Measurements from ENCODE around the gene STMN3.
"Not testable (repeated sequence)": the region's sequence is repeated elsewhere in the genome, so short reads cannot be mapped to it uniquely, and the experiment has no call there.

Gene STMN3

DNA sequence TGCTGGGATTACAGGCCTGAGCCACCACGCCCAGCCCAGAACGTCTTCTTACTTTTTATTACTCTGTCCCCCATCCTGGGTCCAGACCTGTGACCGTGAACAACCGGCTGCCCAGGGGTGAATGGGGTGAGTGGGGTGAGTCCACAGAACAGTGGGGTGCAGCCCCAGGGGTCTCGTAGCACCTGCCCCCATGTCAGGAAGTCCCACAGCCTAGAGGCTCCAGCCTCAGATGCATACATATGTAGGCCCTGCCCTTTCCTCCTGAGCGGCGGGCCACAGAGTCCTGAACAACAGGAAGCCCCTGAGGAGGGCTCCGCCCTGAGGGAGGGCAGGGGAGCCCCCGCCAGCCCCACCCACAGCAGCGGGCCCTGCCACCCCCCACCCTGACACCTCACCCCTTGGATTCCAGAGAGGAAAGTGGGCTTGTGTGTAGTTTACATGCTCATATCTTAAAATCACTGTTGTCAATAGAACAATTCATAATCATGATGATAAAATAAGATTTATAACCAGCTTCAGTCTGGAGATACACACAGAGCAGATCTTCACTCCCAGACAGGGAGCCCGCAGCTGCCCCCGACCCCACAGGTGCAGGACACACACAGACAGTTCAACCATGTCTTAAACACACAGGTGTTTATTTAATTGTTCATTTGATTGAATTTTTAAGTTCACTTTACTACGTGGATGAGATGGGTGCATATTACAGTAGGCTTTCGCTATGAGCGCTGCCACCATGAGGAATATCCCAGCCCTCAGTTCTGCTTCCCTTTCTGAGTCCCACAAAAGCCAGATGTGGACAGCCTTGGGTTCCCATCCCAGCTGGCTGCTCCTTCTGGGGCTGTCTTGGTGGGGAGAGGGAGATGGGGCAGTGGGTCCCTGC lies 13.9 kb downstream of the STMN3 start:
- peak in 1 of 2 donors; percentile 68 for DNase-seq (ENCODE audit: extremely low read depth in 1 of 2, low read depth in 1 of 2)

DNA sequence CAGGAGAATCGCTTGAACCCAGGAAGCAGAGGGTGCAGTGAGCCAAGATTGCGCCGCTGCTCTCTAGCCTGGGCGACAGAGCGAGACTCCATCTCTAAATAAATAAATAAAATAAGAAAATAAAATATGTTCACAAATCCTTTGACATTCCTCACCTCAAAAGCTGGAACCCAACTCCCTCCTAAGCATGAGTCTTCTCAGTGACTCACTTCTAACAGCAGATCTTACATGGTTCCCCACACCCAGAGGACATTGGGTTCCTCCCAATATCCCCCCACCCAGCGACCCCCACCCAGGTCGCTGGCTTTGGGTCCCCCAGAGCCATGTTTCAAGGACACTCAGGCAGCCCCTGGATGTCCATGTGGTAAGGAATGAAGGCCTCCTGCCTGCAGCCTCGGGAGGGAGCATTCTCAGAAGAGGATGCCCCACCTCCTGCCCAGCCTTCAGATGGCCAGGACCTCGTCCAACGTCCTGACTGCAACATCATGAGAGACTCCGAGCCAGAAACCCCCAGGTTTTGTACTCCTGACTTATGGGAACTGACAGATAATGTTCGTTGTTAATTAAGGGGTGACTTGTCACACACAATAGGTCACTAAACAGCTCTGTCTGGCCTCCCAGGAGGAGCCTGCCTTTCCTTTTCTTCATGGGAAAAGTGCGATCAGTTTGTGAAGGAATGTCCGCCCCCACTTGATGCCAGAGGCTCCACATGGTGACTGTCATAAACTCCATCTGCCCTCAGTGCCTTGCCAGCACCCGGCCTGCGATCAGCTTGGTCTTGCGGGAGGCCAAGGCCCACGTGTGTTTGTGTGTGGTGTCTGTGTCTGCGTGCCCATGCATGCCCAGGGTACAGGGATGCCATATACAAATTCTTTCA lies 16.2 kb downstream of the STMN3 start:
- no peak for DNase-seq (ENCODE audit: extremely low read depth in 1 of 2, low read depth in 1 of 2)

DNA sequence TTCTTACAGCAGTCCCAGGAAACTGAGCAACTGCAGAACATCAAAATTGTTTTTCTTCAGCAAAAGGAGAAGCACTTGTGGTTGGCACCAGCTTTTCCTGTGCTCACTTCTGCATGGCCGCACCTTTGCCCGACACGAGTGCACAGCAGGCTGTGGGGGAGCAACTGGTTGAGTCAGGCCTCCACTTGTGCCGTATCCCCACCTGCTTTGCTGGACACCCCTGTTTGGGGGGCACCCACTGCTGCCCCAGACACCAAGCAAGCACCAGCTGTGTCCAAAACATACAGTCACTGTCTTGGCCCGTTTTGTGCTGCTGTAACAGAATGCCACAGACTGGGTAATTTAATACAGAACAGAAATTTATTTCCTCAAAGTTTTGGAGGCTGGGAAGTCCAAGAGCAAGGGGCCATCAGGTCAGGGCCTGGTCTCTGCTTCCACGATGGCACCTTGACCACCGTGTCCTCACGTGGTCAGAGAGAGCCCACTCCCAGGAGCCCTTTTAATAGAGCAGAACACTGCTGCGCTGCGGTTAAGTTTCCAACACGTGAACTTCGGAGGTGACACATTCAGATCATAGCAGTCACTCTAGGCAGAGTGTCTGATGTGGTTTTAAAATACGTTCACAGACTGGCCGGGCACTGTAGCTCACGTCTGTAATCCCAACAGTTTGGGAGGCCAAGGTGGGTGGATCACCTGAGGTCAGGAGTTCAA lies 17.6 kb downstream of the STMN3 start:
- DNase-seq (ENCODE audit: extremely low read depth in 1 of 2, low read depth in 1 of 2): peak in 1 of 2 donors; percentile 72

DNA sequence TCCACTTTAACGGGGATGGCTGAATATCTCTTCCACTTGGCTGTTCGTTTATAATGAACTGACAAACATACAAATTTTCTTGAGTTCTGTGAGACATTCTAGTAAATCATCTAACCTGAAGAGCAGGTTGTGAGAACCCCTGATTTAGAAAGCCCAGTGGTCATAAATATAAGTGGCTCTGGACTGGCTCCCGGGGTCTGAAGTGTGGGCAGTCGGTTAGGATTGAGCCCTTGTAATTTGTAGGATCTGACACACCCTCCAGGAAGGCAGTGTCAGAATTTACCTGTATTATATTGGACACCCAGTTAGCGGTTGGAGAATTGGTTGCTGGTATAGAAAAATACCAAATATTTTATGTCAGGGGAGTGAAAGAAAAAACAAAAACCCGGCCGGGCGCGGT lies 19.5 kb downstream of the STMN3 start:
- DNase-seq (ENCODE audit: extremely low read depth in 1 of 2, low read depth in 1 of 2): no peak

DNA sequence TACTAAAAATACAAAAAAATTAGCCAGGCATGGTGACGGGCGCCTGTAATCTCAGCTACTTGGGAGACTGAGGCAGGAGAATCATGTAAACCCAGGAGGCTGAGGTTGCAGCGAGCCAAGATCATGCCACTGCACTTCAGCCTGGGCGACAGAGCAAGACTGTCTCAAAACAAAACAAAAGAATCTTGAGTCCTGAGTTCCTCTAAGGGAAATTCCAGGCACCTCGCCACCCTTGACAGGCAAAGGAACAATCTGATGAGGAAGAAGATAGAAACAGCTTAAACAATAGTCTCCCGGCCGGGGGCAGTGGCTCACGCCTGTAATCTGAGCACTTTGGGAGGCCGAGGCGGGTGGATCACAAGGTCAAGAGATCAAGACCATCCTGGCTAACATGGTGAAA lies 21.8 kb downstream of the STMN3 start:
- not testable (repeated sequence) for DNase-seq (ENCODE audit: extremely low read depth in 1 of 2, low read depth in 1 of 2)

DNA sequence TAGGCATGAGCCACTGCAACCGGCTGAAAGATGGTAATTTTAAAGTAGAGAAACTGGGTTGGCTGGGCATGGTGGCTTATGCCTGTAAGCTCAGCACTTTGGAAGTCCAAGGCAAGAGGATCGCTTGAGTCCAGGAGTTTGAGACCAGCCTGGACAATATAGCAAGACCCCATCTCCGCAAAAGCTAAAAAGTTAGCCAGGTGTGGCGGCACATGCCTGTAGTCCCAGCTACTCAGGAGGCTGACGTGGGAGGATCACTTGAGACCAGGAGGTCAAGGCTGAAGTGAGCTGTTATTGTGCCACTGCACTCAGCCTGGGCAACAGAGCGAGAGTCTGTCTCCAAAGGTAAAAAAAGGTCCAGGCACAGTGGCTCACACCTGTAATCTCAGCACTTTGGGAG lies 22.3 kb downstream of the STMN3 start:
- not testable (repeated sequence) for DNase-seq (ENCODE audit: extremely low read depth in 1 of 2, low read depth in 1 of 2)

DNA sequence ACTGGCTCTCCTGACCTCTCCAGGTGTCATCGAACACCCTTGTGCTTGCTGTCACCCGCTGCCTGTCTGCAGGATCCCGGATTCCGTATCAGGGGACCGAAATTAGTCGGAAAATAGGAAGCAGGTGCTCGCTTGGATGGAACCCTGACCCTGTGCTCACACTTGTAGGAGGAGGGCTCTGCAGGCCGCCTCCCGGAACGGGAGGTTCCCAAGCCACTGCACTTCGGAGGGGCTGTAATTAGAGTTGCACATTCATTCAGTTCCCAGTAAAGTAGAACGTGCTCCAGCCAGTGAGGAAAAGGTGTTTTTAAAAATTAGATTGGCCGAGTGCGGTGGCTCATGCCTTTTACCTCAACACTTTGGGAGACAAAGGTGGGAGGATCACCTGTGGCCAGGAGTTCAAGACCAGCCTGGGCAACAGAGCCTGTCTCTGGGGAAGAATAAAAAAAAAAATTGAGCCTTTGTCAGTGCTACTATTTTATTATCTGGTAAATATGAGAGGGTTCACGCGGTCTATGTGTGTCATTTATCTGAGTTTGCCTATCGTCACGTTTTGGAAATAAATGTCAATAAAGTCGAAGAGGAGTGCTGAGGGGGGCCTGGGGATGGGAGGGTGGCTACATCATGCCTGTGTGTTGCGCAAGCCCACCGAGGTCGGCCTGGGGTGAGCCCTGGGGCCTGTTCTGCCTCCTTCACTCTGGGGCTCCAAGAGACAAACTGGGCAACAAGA lies 24.8 kb downstream of the STMN3 start:
- peak in 1 of 2 donors; percentile 65 for DNase-seq (ENCODE audit: extremely low read depth in 1 of 2, low read depth in 1 of 2)

DNA sequence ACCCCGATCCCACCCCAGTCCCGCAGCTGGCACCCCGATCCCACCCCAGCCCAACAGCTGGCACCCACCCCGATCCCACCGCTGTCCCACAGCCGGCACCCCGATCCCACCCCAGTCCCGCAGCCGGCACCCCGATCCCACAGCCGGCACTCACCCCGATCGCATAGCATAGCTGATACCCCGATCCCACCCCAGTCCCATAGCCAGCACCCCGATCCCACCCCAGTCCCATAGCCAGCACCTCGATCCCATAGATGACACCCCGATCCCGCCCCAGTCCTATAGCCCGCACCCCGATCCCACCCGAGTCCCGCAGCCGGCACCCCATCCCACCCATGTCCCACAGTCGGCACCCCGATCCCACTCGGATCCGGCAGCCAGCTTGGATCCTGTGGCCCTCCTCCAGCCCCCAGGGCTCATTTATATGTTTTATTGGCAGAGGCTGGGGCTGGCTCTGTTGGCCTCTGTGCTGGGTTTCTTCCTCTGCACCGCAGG lies 25.4 kb downstream of the STMN3 start:
- no peak for DNase-seq (ENCODE audit: extremely low read depth in 1 of 2, low read depth in 1 of 2)

DNA sequence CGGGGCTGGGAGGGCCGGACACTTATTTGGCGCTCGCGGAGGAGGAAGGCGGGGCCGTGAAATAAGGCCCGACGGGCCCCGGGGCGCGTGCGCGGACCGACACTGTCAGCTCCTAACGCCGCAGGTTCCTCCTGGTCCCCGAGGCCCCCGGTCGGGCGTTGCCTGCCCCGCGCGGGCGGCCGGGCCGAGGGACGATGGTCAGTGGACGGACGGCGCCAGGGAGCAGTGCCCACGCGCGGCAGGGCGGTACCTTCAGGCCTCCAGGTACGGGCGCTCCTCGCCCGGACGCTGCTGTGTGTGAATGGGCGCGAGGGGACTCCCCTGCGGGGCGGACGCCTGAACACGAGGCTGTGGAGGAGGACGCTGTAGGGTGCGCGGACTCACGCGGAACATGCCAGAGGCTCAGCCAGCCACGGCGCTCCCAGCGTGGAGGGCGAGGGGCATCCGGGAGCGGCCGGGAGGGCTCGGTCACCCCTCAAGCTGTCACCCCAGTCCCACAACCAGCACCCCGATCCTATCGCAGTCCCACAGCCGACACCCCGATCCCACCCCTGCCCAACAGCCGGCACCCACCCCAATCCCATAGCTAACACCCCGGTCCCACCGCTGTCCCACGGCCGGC lies 26.0 kb downstream of the STMN3 start:
- DNase-seq (ENCODE audit: extremely low read depth in 1 of 2, low read depth in 1 of 2): peak; percentile 86

DNA sequence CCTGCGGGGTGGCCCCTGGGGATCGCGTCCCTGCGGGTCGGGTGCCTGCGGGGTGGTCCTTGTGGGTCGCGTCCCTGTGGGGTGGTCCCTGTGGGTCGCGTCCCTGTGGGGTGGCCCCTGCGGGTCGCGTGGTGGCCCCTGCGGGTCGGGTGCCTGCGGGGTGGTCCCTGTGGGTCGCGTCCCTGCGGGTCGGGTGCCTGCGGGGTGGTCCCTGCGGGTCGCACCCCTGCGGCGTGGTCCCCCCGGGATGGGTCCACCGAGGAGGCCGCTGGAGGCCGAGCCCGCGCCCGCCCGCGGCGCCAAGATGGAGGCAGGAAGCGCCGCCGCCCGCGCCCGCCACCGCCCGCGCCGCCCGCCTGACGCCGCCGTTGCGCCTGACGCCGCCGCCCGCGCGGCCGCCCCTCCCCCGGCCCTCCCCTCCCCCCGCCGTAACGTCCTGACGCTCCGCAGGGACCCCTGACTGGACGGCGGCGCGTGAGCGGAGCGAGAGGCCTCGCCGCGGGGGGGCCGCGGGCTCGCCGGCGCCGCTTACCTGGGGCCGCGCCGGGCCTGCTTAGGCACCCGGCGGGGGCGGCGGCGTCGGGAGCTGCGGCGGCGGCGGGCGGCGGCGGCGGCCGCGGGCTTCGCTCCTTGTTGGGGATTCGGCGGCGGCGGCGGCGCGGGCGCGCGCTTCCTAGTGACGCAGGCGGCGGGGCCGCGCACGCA lies 26.6 kb downstream of the STMN3 start, which contains the start of gene GMEB2:
Gene GMEB2, minus strand, starts transcription at position 678 of the 705 bp plus-strand sequence. CDS start 7,704 bp downstream, outside the sequence.
- peak; percentile 33 to 37 for DNase-seq (ENCODE audit: extremely low read depth in 1 of 2, low read depth in 1 of 2)

DNA sequence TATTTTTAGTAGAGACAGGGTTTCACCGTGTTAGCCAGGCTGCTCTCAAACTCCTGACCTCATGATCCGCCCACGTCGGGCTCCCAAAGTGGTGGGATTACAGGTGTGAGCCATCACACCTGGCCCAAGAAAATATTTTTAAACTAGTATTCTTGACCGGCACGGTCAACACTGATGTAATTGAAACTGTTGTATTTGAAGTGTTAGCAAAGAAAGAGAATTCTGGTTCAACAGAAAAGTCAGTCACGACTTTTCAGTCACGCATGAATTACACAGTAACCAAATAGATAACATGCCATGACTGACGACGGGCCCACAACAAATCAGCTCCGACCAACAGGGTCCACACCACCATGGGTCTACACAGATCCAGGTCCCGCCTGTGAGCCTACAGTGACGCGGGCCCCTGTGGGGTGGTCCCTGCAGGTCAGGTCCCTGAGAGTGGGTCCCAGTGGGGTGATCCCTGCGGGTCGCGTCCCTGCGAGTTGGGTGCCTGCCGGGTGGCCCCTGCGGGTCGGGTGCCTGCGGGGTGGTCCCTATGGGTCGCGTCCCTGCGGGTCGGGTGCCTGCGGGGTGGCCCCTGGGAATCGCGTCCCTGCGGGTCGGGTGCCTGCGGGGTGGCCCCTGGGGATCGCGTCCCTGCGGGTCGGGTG lies 27.3 kb downstream of the STMN3 start:
- DNase-seq (ENCODE audit: extremely low read depth in 1 of 2, low read depth in 1 of 2): no peak

DNA sequence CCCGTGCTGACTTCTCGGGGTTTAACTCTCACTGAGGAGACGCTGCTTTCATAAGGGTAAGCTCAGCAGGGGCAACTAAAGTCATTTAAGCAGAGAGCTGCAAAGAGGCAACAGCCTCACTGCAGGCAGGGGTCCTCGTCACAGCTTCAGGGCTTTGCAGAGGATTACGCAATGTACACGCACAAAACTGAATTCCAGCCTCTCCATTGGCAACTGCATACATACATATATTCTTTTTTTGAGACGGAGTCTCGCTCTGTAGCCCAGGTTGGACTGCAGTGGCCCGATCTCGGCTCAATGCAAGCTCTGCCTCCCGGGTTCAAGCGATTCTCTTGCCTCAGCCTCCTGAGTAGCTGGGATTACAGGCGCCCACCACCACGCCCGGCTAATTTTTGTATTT lies 28.7 kb downstream of the STMN3 start:
- no peak for DNase-seq (ENCODE audit: extremely low read depth in 1 of 2, low read depth in 1 of 2)

DNA sequence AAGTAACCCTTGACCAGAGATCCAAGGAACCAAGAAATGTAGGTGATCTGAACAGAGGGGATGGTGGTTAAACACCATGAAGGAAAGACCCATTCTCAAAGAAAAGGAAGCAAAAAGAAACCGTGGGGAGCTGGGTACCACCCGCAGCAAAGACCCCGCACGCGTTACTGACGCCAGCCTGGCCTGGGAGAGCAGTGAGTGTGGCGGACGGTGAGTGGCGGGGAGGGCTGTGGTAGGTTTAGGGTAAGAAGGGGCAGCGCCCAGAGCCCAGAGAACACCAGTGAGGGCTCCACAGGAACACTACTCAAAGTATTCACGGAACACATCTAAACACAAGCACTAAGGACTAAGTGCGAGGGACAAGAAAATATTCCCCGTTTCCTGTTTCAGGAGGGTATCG lies 30.5 kb downstream of the STMN3 start:
- DNase-seq (ENCODE audit: extremely low read depth in 1 of 2, low read depth in 1 of 2): no peak

DNA sequence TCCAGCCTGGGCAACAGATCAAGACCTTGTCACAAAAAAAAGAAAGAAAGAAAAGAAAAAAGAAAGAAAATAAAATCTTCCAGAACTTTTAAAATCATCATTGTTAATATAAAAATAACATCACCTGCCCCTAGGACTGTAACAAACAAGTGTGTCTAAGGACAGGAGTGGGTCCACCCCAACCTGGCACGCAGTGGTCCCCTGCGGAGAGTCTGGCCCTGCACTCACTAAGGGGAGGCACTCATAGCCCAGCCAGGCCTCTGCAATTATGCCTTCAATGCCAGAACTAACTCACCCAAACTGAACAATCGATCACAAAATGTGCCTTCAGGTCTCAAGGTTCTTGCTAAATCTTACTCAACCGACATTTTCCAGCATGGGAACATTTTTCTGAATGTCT lies 31.1 kb downstream of the STMN3 start:
- DNase-seq (ENCODE audit: extremely low read depth in 1 of 2, low read depth in 1 of 2): no peak

DNA sequence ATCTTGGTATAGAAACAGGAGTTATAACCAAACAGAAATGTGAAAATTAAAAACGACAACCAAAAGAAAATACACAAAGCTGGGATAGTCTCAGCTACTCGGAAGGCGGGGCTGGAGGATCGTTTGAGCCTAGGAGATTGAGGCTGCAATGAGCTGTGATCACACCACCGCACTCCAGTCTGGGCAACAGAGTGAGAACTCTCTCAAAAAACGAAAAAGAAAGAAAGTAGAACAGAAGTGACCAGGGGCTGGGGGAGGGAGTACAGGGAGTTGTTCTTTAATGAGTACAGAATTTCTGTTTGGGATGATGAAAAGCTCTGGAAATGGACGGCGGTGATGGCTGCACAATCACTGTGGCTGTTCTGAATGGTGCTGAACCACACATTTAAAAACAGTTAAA lies 32.2 kb downstream of the STMN3 start:
- no peak for DNase-seq (ENCODE audit: extremely low read depth in 1 of 2, low read depth in 1 of 2)

DNA sequence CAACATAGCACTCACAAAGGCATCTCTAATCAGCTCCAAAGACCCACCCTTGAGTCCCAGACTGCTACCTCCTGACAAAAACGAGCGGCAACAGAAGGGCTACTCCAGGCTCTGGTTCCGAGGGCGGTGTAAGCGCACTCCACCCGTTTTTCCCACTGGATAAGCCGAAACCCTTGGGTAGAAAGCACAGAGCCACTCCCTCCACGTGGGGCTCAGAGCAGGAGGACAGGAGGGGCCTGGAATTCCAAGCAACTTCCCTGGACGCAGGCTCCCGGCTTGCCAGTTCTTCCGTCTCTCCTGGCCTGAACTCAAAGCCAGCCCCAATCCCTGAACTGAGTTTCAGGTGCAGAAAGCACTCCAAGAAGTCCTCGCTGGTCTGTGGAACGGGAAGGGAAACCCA lies 33.7 kb downstream of the STMN3 start:
- DNase-seq (ENCODE audit: extremely low read depth in 1 of 2, low read depth in 1 of 2): no peak

DNA sequence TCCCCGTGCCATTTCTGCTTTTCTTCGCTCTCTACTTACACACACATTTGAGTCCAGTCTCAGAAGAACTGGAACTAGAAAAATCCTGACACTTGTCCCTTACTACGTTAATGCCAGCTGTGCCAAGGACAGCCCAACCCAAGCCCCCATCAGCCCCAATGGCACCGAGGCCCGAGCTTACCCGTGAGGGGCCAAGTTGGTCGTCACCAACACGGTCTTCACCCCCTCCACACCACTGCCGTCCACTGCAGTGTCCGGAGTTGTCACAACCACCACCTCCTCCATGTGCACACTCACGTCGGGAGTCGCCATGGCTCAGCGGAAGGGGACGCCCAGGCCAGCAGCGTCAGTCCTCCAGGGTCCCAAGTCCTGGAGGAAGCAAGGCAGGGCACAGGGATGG lies 34.1 kb downstream of the STMN3 start:
- no peak for DNase-seq (ENCODE audit: extremely low read depth in 1 of 2, low read depth in 1 of 2)

DNA sequence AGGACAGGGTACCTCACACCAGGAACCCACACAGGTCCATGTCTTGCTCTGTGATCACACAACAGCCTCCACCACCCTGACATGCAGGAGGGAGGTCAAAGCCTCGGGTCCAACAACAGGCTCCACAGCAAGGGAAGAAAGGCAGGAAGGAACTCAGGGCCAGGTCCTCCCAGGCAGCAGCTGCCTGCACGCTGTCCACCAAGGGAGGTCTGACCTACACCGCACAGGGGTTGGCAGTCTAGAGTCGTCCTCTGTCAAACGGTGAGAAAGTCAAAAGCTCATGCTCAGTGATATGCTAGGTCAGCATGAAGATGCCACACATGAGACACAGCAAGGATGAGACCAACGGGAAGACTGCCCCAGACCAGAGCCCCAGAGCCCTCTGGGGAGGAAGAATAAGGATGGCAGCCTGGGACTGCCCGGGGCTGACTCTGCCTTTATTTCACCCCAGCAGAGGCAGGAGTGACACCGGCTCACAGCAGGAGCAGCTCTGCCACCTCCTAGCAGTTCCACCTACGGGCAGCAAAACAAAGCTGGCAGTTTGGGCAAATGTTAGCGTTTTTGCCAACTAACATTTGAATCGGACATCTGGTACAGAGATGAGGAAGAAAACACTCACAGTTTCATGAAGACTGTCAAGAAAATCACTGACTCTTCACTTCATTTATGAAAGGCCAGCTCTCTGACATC lies 34.8 kb downstream of the STMN3 start:
- DNase-seq (ENCODE audit: extremely low read depth in 1 of 2, low read depth in 1 of 2): no peak
